GM11168 (cell line): Measurements from ENCODE around the gene PLD3.
"Not testable (repeated sequence)": the region's sequence is repeated elsewhere in the genome, so short reads cannot be mapped to it uniquely, and the experiment has no call there.

ENCODE experiments used
- in situ Hi-C: fragments of 300-500 bp; cut with MboI; formaldehyde crosslinking; loops from one replicate; pipeline ENCODE4 v1.12.0; 2022; ENCODE audit warnings: low sequenced_read_pairs; ENCODE audit not compliant: unreplicated experiment

Gene PLD3

GRCh38 chr19:40326201-40326600 lies 22.3 kb upstream of the PLD3 start:
- in situ Hi-C loops: no loop called here

GRCh38 chr19:40331052-40331451 lies 17.4 kb upstream of the PLD3 start:
- in situ Hi-C loops: no loop called here

GRCh38 chr19:40332669-40333068 lies 15.8 kb upstream of the PLD3 start:
- in situ Hi-C loops: no loop called here

- in situ Hi-C loops: not testable (repeated sequence)
Measured at GRCh38 chr19:40333083-40333482, 15.4 kb upstream of the PLD3 start.

- in situ Hi-C loops: no loop called here
Measured at GRCh38 chr19:40335101-40335500, 13.4 kb upstream of the PLD3 start.

GRCh38 chr19:40335855-40336600 lies 12.5 kb upstream of the PLD3 start:
- in situ Hi-C loops: no loop called here

GRCh38 chr19:40336601-40336900 lies 11.9 kb upstream of the PLD3 start:
- in situ Hi-C loops: no loop called here

GRCh38 chr19:40337107-40337506 lies 11.4 kb upstream of the PLD3 start:
- in situ Hi-C loops: no loop called here

GRCh38 chr19:40337594-40337993 lies 10.9 kb upstream of the PLD3 start:
- in situ Hi-C loops: no loop called here

GRCh38 chr19:40339018-40339728 lies 9.3 kb upstream of the PLD3 start:
- in situ Hi-C loops: no loop called here

GRCh38 chr19:40341601-40342482 lies 6.7 kb upstream of the PLD3 start:
- in situ Hi-C loops: no loop called here

- in situ Hi-C loops: no loop called here
Measured at GRCh38 chr19:40342644-40343311, 5.7 kb upstream of the PLD3 start.

- in situ Hi-C loops: no loop called here
Measured at GRCh38 chr19:40344422-40344821, 4.1 kb upstream of the PLD3 start.

- in situ Hi-C loops: no loop called here
Measured at GRCh38 chr19:40348961-40349507, 539 bp downstream of the PLD3 start.

- in situ Hi-C loops: no loop called here
Measured at GRCh38 chr19:40355975-40356680, 7.6 kb downstream of the PLD3 start.

- in situ Hi-C loops: no loop called here
Measured at GRCh38 chr19:40356681-40357595, 8.4 kb downstream of the PLD3 start.

GRCh38 chr19:40357640-40358039 lies 9.1 kb downstream of the PLD3 start:
- in situ Hi-C loops: no loop called here

- in situ Hi-C loops: no loop called here
Measured at GRCh38 chr19:40358773-40359172, 10.3 kb downstream of the PLD3 start.
